DMS79 treated with DMSO at 0.1 percent for 48 hours (cell line): ENCODE measurements around the gene TBRG4.

Source experiments
- DNase-seq: peaks from one replicate; lab custom pipeline; 2025; lab: John Stamatoyannopoulos, UW

TBRG4 gene

GRCh38 chr7:45143616-45144015 lies 32.1 kb upstream of the TBRG4 start:
- DNase-seq = no peak

- DNase-seq = no peak
Observed at GRCh38 chr7:45140827-45141226, 29.3 kb upstream of the TBRG4 start.

- no peak for DNase-seq
Observed at GRCh38 chr7:45138433-45139267, 27.2 kb upstream of the TBRG4 start.

- DNase-seq = peak; percentile 85
Observed at GRCh38 chr7:45136106-45137060, 24.9 kb upstream of the TBRG4 start.

GRCh38 chr7:45133877-45134276 lies 22.4 kb upstream of the TBRG4 start:
- DNase-seq = no peak

- no peak for DNase-seq
Observed at GRCh38 chr7:45133352-45133751, 21.9 kb upstream of the TBRG4 start.

GRCh38 chr7:45132708-45133320 lies 21.3 kb upstream of the TBRG4 start:
- DNase-seq = no peak

- DNase-seq = no peak
Observed at GRCh38 chr7:45131891-45132290, 20.4 kb upstream of the TBRG4 start.

- DNase-seq = peak; percentile 20
Observed at GRCh38 chr7:45130910-45131309, 19.4 kb upstream of the TBRG4 start.

GRCh38 chr7:45129906-45130305 lies 18.4 kb upstream of the TBRG4 start:
- no peak for DNase-seq

- no peak for DNase-seq
Observed at GRCh38 chr7:45129181-45129800, 17.8 kb upstream of the TBRG4 start.

- no peak for DNase-seq
Observed at GRCh38 chr7:45126920-45127319, 15.4 kb upstream of the TBRG4 start.

GRCh38 chr7:45126201-45126600 lies 14.7 kb upstream of the TBRG4 start:
- DNase-seq = no peak

- no peak for DNase-seq
Observed at GRCh38 chr7:45125193-45125904, 13.9 kb upstream of the TBRG4 start.

GRCh38 chr7:45123913-45124710 lies 12.6 kb upstream of the TBRG4 start:
- no peak for DNase-seq

GRCh38 chr7:45122975-45123860 lies 11.7 kb upstream of the TBRG4 start:
- DNase-seq = no peak

GRCh38 chr7:45119550-45119949 lies 8.1 kb upstream of the TBRG4 start:
- DNase-seq = no peak

GRCh38 chr7:45118889-45119331 lies 7.4 kb upstream of the TBRG4 start:
- DNase-seq = no peak

- DNase-seq = no peak
Observed at GRCh38 chr7:45118292-45118691, 6.8 kb upstream of the TBRG4 start.
